AG04450 (cell line): ENCODE data around the gene TRIM31. TPM values are rescaled to one million over a fixed set of nuclear protein-coding genes. Genes with fewer than 3 reads are reported as not detected.
"Not testable (repeated sequence)": the region's sequence is repeated elsewhere in the genome, so short reads cannot be mapped to it uniquely, and the experiment has no call there.

Experiments
- CTCF ChIA-PET: fragments of 300-600, 350-600 bp; formaldehyde crosslinking; extraction: SDS; loops from one replicate; lab custom pipeline; 2022; ENCODE audit warnings: antibody characterized with exemption, inconsistent platforms; lab: Charles Lee
- POLR2A ChIA-PET: fragments of 350-600 bp; formaldehyde crosslinking; extraction: SDS; loops from one replicate; lab custom pipeline; 2021; ENCODE audit warnings: antibody characterized with exemption, inconsistent platforms; lab: Yijun Ruan, JAX
- DNase-seq: peaks from one replicate; pipeline ENCODE4 v3.0.0-alpha.2; 2011; ENCODE audit warnings: low read depth, low spot score
- H3K27ac ChIP-seq: one replicate; pipeline ENCODE4 v1.5.1; 2012; ENCODE audit warnings: low read depth, low read length, control low read depth
- H3K27me3 ChIP-seq: one replicate; pipeline ENCODE4 v1.6.0; 2012; ENCODE audit warnings: low read length; ENCODE audit not compliant: control insufficient read depth, insufficient read depth
- H3K4me3 ChIP-seq: 2 replicates; pipeline ENCODE4 v1.5.1; 2011; ENCODE audit warnings: mild to moderate bottlenecking, low read depth, low read length, control low read depth
- H3K9me3 ChIP-seq: 2 replicates; pipeline ENCODE4 v1.5.1; 2012; ENCODE audit warnings: low read length; ENCODE audit not compliant: control insufficient read depth, insufficient read depth
- CTCF ChIP-seq: IDR thresholded peaks from 2 replicates; pipeline ENCODE4 v1.5.1; 2011; ENCODE audit warnings: low read depth, low read length, control low read depth, inconsistent platforms
- polyA plus RNA-seq: library from polyadenylated mRNA; depleted of rRNA; stranded (reverse); fragments of >200 nt; gene quantifications from 2 replicates; pipeline ENCODE4 v1.2.3, GENCODE V29; 2011

TRIM31 gene
- polyA plus RNA-seq, 1 experiment: not detected

- CTCF ChIA-PET: interaction anchor here (0.6 to 0.9 kb wide), 3 partner anchors 24 to 477 kb away, joined by 3 read pairs; no protein-coding TSS in a partner anchor
- Histone ChIP-seq H3K27me3 (peaks cover 54% of the 10 kb centered on the region), H3K27ac (no peak overlapping the region), H3K4me3 (no peak overlapping the region), H3K9me3 (no peaks in the 10 kb centered on the region; the same call in 1 of the 2 replicates)
- POLR2A ChIA-PET: no interaction called here
- TF ChIP-seq CTCF: no peak
- no peak for DNase-seq
These were observed 14.6 kb upstream of the TRIM31 start for GRCh38 chr6:30127238-30128093.

- no peak for DNase-seq
- ChIA-PET POLR2A (no interaction called here), CTCF (interaction anchor here (3.3 kb wide), 1 partner anchor 9 kb away, joined by 28 read pairs; no protein-coding TSS in a partner anchor)
- TF ChIP-seq CTCF: no peak
- Histone ChIP-seq H3K27ac (no peak overlapping the region), H3K4me3 (no peak overlapping the region), H3K27me3 (peaks cover 25% of the 10 kb centered on the region), H3K9me3 (no peaks in the 10 kb centered on the region; the same call in 1 of the 2 replicates)
These were observed 9.6 kb upstream of the TRIM31 start for GRCh38 chr6:30122515-30122914.

GRCh38 chr6:30121446-30122366, 8.8 kb upstream of the TRIM31 start:
- POLR2A ChIA-PET: no interaction called here
- CTCF ChIA-PET: interaction anchor here (3.3 kb wide), 1 partner anchor 10 kb away, joined by 28 read pairs; no protein-coding TSS in a partner anchor
- Histone ChIP-seq H3K9me3 (no peaks in the 10 kb centered on the region), H3K27me3 (peaks cover 17% of the 10 kb centered on the region), H3K27ac (no peak overlapping the region), H3K4me3 (no peak overlapping the region)
- no peak for DNase-seq
- no peak for TF ChIP-seq CTCF

GRCh38 chr6:30118691-30119090, 5.8 kb upstream of the TRIM31 start:
- H3K9me3 ChIP-seq, H3K4me3 ChIP-seq, POLR2A ChIA-PET, H3K27me3 ChIP-seq, DNase-seq, H3K27ac ChIP-seq: not testable (repeated sequence)
- CTCF ChIA-PET: interaction anchor here (0.5 to 2.8 kb wide), 4 partner anchors 10 to 15 kb away, joined by 3 to 16 read pairs (median 6); no protein-coding TSS in a partner anchor

GRCh38 chr6:30116724-30117123, 3.8 kb upstream of the TRIM31 start:
- ChIA-PET POLR2A (no interaction called here), CTCF (interaction anchor here (0.5 to 4.6 kb wide), 3 partner anchors 13 to 484 kb away, joined by 3 to 27 read pairs (median 5); partner anchors contain the start of gene GABBR1)
- Histone ChIP-seq H3K4me3 (no peak overlapping the region), H3K27me3 (peaks cover 12% of the 10 kb centered on the region), H3K27ac (no peak overlapping the region), H3K9me3 (no peaks in the 10 kb centered on the region)
- TF ChIP-seq CTCF: peak; percentile 14; the same call in 1 of the 2 replicates
- no peak for DNase-seq
